ENCODE results near the gene TSPEAR. TPM values are rescaled to one million over a fixed set of nuclear protein-coding genes. Genes with fewer than 3 reads are reported as not detected.

The TSPEAR gene
- polyA plus RNA-seq, 1 of the 3 experiments (the other 2 are of a cell fraction) = 0.08 TPM

GRCh38 chr21:44658541-44658910 lies 52.8 kb downstream of the TSPEAR start:
- ChIA-PET POLR2A (no interaction called here), CTCF (no interaction called here)
- no peaks in the 10 kb centered on the region for H3K36me3 ChIP-seq (replicated peaks in 1 of 2; ENCODE audit: control insufficient read depth in 1 of 2, insufficient read depth in 2 of 2, low read length in 1 of 2)
- H3K27ac ChIP-seq (ENCODE audit: low read depth in 2 of 2, low read length in 1 of 2) = no peak overlapping the region
- no peaks in the 10 kb centered on the region for H3F3A ChIP-seq (replicated peaks; ENCODE audit: insufficient read depth)
- H3K9me3 ChIP-seq = no peaks in the 10 kb centered on the region
- H3K79me2 ChIP-seq (ENCODE audit: insufficient read depth) = no peaks in the 10 kb centered on the region
- no peaks in the 10 kb centered on the region for H4K20me1 ChIP-seq (ENCODE audit: insufficient read depth)
- TF ChIP-seq EP300 (IDR thresholded peaks at IDR 0.05; ENCODE audit: borderline replicate concordance in 1 of 2, low read depth in 1 of 2, low read length in 1 of 2) (no peak), FOXJ3 (CRISPR knock-in tag; IDR thresholded peaks at IDR 0.05) (no peak), EZH2phosphoT487 (IDR thresholded peaks at IDR 0.05; ENCODE audit: borderline replicate concordance, low read depth) (no peak), IRF3 (IDR thresholded peaks at IDR 0.05; ENCODE audit: low read depth, low read length) (no peak), PBX3 (IDR thresholded peaks at IDR 0.05) (no peak), REST (IDR thresholded peaks at IDR 0.05; ENCODE audit: low read depth, low read length) (no peak), RXRA (IDR thresholded peaks at IDR 0.05; ENCODE audit: borderline replicate concordance, low read depth) (no peak), SIN3A (IDR thresholded peaks at IDR 0.05; ENCODE audit: borderline replicate concordance, low read depth, low read length) (no peak), RFX5 (IDR thresholded peaks at IDR 0.05; ENCODE audit: low read length) (no peak), RAD21 (IDR thresholded peaks at IDR 0.05; ENCODE audit: low read length) (no peak), ELF1 (IDR thresholded peaks at IDR 0.05) (no peak), MXI1 (IDR thresholded peaks at IDR 0.05; ENCODE audit: low read depth, low read length) (no peak), JUND (IDR thresholded peaks at IDR 0.05) (no peak), YY1 (IDR thresholded peaks at IDR 0.05; ENCODE audit: low read depth) (no peak), ZBTB33 (IDR thresholded peaks at IDR 0.05; ENCODE audit: borderline replicate concordance, low read depth) (no peak), CHD2 (IDR thresholded peaks at IDR 0.05; ENCODE audit: low read length, partially characterized antibody) (no peak), RCOR1 (IDR thresholded peaks at IDR 0.05; ENCODE audit: low read length) (no peak), POLR2AphosphoS5 (IDR thresholded peaks at IDR 0.05; ENCODE audit: low read depth, low read length) (no peak), MEF2A (IDR thresholded peaks at IDR 0.05; ENCODE audit: borderline replicate concordance, low read depth) (no peak)
- no peak overlapping the region for H2AFZ ChIP-seq (ENCODE audit: low read depth)
- 3% methylated on average over 5 of the region's 5 CpGs for WGBS (ENCODE audit: low lambda C conversion rate)
- no peak overlapping the region for H3K4me3 ChIP-seq (ENCODE audit: low read depth in 2 of 2, low read length in 1 of 2)
- no peak for DNase-seq
- H3K9me2 ChIP-seq = 0 out of 2 replicates have a peak, but pooled peaks cover 4% of the 10 kb centered on the region
- H3K4me1 ChIP-seq (ENCODE audit: control insufficient read depth in 1 of 2, insufficient read depth in 2 of 2, low read depth in 1 of 2, low read length in 1 of 2) = no peaks in the 10 kb centered on the region
- no peak overlapping the region for H3K4me2 ChIP-seq
- H3K9ac ChIP-seq = no peak overlapping the region
- peaks cover 11% of the 10 kb centered on the region; the same call in 1 of the 2 replicates for H3K27me3 ChIP-seq (ENCODE audit: insufficient read depth)

All from SK-N-SH (cell line).